BLaER1 (cell line): ENCODE results near the gene BST1.

Experiments
- H3K27ac ChIP-seq: shearing (Covaris generic); formaldehyde crosslinking; 2 replicates; pipeline ENCODE4 v1.8.1; 2022
- H3K27me3 ChIP-seq: shearing (Covaris generic); formaldehyde crosslinking; 2 replicates; pipeline ENCODE4 v1.8.1; 2022
- H3K36me3 ChIP-seq: shearing (Covaris generic); formaldehyde crosslinking; 2 replicates; pipeline ENCODE4 v1.8.1; 2022
- H3K4me1 ChIP-seq: shearing (Covaris generic); formaldehyde crosslinking; 2 replicates; pipeline ENCODE4 v1.8.1; 2022
- H3K4me2 ChIP-seq: shearing (Covaris generic); formaldehyde crosslinking; 2 replicates; pipeline ENCODE4 v1.8.1; 2022
- H3K4me3 ChIP-seq: shearing (Covaris generic); formaldehyde crosslinking; 2 replicates; pipeline ENCODE4 v1.8.1; 2022
- H3K9ac ChIP-seq: shearing (Covaris generic); formaldehyde crosslinking; 2 replicates; pipeline ENCODE4 v1.8.1; 2022
- H3K9me3 ChIP-seq: shearing (Covaris generic); formaldehyde crosslinking; 2 replicates; pipeline ENCODE4 v1.8.1; 2022
- H4K20me1 ChIP-seq: shearing (Covaris generic); formaldehyde crosslinking; 2 replicates; pipeline ENCODE4 v1.8.1; 2022
- Cebpa-rat ChIP-seq: shearing (Covaris generic); IDR thresholded peaks from 2 replicates; pipeline ENCODE4 v1.8.1; 2022

Gene BST1

GRCh38 chr4:15737255-15737654 lies 34.4 kb downstream of the BST1 start:
- H3K4me1 ChIP-seq = peaks cover 50% of the 10 kb centered on the region
- H3K9ac ChIP-seq = no peak overlapping the region
- no peaks in the 10 kb centered on the region for H3K27me3 ChIP-seq
- TF ChIP-seq Cebpa-rat = no peak
- H3K4me3 ChIP-seq = no peak overlapping the region
- peak overlapping the region; percentile 71; the same call in 1 of the 2 replicates for H3K4me2 ChIP-seq
- peaks cover 43% of the 10 kb centered on the region for H3K9me3 ChIP-seq
- H4K20me1 ChIP-seq = no peaks in the 10 kb centered on the region
- H3K27ac ChIP-seq = no peak overlapping the region
- H3K36me3 ChIP-seq = no peaks in the 10 kb centered on the region; the same call in 1 of the 2 replicates

GRCh38 chr4:15738877-15739276 lies 36.0 kb downstream of the BST1 start:
- Histone ChIP-seq H3K9me3 (peaks cover 43% of the 10 kb centered on the region), H3K9ac (no peak overlapping the region), H3K4me3 (no peak overlapping the region), H4K20me1 (no peaks in the 10 kb centered on the region), H3K4me2 (no peak overlapping the region), H3K27ac (no peak overlapping the region), H3K4me1 (peaks cover 51% of the 10 kb centered on the region), H3K27me3 (no peaks in the 10 kb centered on the region), H3K36me3 (no peaks in the 10 kb centered on the region; the same call in 1 of the 2 replicates)
- TF ChIP-seq Cebpa-rat = no peak

- no peak for TF ChIP-seq Cebpa-rat
- H3K4me3 ChIP-seq = no peak overlapping the region
- no peak overlapping the region for H3K4me2 ChIP-seq
- no peaks in the 10 kb centered on the region for H4K20me1 ChIP-seq
- no peak overlapping the region for H3K9ac ChIP-seq
- no peaks in the 10 kb centered on the region; the same call in 1 of the 2 replicates for H3K36me3 ChIP-seq
- H3K27ac ChIP-seq = no peak overlapping the region
- H3K4me1 ChIP-seq = peaks cover 31% of the 10 kb centered on the region
- peaks cover 54% of the 10 kb centered on the region for H3K9me3 ChIP-seq
- no peaks in the 10 kb centered on the region for H3K27me3 ChIP-seq
Measured at GRCh38 chr4:15740764-15741404, 38.0 kb downstream of the BST1 start.

DNA sequence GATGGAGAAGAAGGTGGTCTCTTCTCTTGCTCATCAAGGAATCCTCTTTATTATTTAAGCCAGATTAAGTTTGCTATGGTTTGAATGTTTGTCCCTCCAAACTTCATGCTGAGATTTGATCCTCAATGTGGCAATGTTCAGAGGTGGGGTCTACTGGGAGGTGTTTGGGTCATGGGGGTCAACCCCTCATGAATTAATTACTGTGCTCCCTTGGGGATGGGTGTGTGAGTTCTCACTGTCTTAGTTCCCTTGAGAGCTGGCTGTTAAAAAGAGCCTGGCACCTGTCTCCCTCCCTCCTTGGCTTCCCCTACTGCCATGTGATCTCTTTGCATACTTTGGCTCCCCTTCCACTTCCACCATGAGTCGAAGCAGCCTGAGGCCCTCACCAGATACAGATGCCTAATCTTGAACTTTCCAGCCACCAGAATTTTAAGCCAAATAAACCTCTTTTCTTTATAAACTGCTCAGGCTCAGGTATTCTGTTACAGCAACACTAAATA lies 39.3 kb downstream of the BST1 start:
- H3K9ac ChIP-seq = no peak overlapping the region
- no peaks in the 10 kb centered on the region for H4K20me1 ChIP-seq

GRCh38 chr4:15742637-15743036 lies 39.8 kb downstream of the BST1 start:
- no peak overlapping the region for H3K9ac ChIP-seq
- H3K27me3 ChIP-seq = no peaks in the 10 kb centered on the region
- no peaks in the 10 kb centered on the region for H4K20me1 ChIP-seq
- no peak for TF ChIP-seq Cebpa-rat
- H3K27ac ChIP-seq = no peak overlapping the region; the same call in 1 of the 2 replicates
- 0 out of 2 replicates have a peak overlapping the region, but pooled peaks have one; percentile 15 for H3K4me2 ChIP-seq
- H3K4me3 ChIP-seq = no peak overlapping the region
- H3K9me3 ChIP-seq = peaks cover 71% of the 10 kb centered on the region
- peaks cover 13% of the 10 kb centered on the region for H3K4me1 ChIP-seq
- no peaks in the 10 kb centered on the region; the same call in 1 of the 2 replicates for H3K36me3 ChIP-seq

More for the DNA sequence above, 39.3 kb downstream of the BST1 start:
- peaks cover 66% of the 10 kb centered on the region for H3K9me3 ChIP-seq
- no peak for TF ChIP-seq Cebpa-rat
- H3K4me2 ChIP-seq = peak overlapping the region; percentile 15; the same call in 1 of the 2 replicates
- peaks cover 18% of the 10 kb centered on the region for H3K4me1 ChIP-seq
- H3K4me3 ChIP-seq = no peak overlapping the region
- H3K27me3 ChIP-seq = no peaks in the 10 kb centered on the region
- no peak overlapping the region; the same call in 1 of the 2 replicates for H3K27ac ChIP-seq
- H3K36me3 ChIP-seq = no peaks in the 10 kb centered on the region; the same call in 1 of the 2 replicates

DNA sequence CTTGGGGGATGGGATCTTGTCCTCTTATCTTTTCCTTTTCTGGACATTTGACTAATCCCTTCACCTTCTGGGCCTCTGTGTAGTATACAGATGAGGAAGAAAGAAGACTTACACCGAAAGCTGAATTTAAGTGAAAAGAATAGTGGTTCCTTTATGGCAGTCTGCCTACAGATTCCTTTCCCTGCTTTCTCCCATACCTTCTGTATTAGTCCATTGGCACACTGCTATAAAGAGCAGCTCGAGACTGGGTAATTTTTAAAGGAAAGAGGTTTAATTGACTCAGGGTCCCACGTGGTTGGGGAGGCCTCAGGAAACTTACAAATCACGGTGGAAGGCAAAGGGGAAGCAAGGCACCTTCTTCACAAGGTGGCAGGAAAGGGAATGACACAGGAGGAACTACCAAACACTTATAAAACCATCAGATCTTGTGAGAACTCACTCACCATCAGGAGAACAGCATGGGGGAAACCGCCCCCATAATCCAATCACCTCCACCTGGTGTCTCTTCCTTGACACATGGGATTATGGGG lies 41.2 kb downstream of the BST1 start:
- Histone ChIP-seq H3K9me3 (peaks cover 83% of the 10 kb centered on the region), H3K27ac (no peak overlapping the region), H3K4me3 (no peak overlapping the region), H3K27me3 (no peaks in the 10 kb centered on the region), H3K4me1 (peaks cover 12% of the 10 kb centered on the region; the same call in 1 of the 2 replicates), H3K36me3 (no peaks in the 10 kb centered on the region; the same call in 1 of the 2 replicates), H3K4me2 (no peak overlapping the region), H4K20me1 (no peaks in the 10 kb centered on the region), H3K9ac (no peak overlapping the region)
- no peak for TF ChIP-seq Cebpa-rat

GRCh38 chr4:15746110-15746509 lies 43.2 kb downstream of the BST1 start:
- no peak overlapping the region for H3K27ac ChIP-seq
- H3K9ac ChIP-seq = no peak overlapping the region
- peaks cover 70% of the 10 kb centered on the region for H3K9me3 ChIP-seq
- no peak for TF ChIP-seq Cebpa-rat
- H3K4me3 ChIP-seq = no peak overlapping the region
- H3K36me3 ChIP-seq = no peaks in the 10 kb centered on the region; the same call in 1 of the 2 replicates
- no peak overlapping the region for H3K4me2 ChIP-seq
- peaks cover 12% of the 10 kb centered on the region; the same call in 1 of the 2 replicates for H3K4me1 ChIP-seq
- H4K20me1 ChIP-seq = no peaks in the 10 kb centered on the region
- H3K27me3 ChIP-seq = no peaks in the 10 kb centered on the region

GRCh38 chr4:15749001-15749400 lies 46.1 kb downstream of the BST1 start:
- TF ChIP-seq Cebpa-rat = no peak
- H3K4me2 ChIP-seq = no peak overlapping the region
- H3K9ac ChIP-seq = no peak overlapping the region
- H3K9me3 ChIP-seq = peaks cover 41% of the 10 kb centered on the region
- H3K36me3 ChIP-seq = no peaks in the 10 kb centered on the region
- H3K4me1 ChIP-seq = peaks cover 11% of the 10 kb centered on the region
- H3K4me3 ChIP-seq = no peak overlapping the region
- no peaks in the 10 kb centered on the region for H3K27me3 ChIP-seq
- no peaks in the 10 kb centered on the region for H4K20me1 ChIP-seq
- no peak overlapping the region for H3K27ac ChIP-seq

DNA sequence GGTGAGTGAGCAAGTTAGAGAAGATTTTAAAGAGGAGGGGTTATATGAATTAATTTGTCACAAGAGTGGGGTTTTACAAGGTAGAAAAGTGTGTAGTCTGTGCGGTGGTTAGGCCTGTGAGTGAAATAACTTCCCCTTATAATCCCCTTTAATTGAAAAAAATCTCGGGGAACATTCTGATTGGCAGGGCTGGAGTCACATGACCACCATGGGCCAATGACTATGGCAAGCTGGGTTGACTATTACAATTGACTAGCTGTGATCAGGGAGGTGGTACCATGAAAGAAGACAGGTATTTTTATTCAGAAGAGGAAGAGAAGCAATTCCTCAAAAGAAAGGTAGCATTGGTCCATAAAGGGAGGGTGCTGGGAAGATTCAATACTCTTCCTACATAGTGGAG lies 48.3 kb downstream of the BST1 start:
- H3K27ac ChIP-seq = no peak overlapping the region
- no peaks in the 10 kb centered on the region for H4K20me1 ChIP-seq
- H3K9ac ChIP-seq = no peak overlapping the region
- no peak overlapping the region for H3K4me3 ChIP-seq
- TF ChIP-seq Cebpa-rat = no peak
- H3K27me3 ChIP-seq = no peaks in the 10 kb centered on the region
- no peak overlapping the region for H3K4me2 ChIP-seq
- H3K36me3 ChIP-seq = no peaks in the 10 kb centered on the region
- peaks cover 32% of the 10 kb centered on the region for H3K4me1 ChIP-seq
- peaks cover 26% of the 10 kb centered on the region for H3K9me3 ChIP-seq

DNA sequence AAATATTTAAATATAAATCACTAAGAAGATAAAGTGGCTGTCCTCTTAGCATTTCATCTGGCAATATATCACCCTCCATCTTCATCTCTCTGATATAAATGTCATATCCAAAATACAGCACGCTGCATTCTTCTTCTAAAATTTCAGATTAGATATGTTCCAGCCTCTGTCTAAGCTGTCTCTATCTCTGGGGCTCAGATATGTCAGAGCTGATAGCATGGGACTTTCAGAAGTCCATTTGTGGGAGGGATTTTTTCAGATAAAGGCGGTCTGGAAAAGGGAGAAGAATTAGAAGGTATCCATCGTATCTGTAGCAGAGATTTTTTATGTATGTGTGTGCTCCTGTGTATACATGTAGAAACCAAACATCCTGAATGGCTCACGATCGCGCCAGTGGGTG lies 50.2 kb downstream of the BST1 start:
- peaks cover 8% of the 10 kb centered on the region; the same call in 1 of the 2 replicates for H3K9me3 ChIP-seq
- H3K27me3 ChIP-seq = no peaks in the 10 kb centered on the region
- no peaks in the 10 kb centered on the region for H3K36me3 ChIP-seq
- H4K20me1 ChIP-seq = no peaks in the 10 kb centered on the region
- H3K4me1 ChIP-seq = peaks cover 47% of the 10 kb centered on the region
- H3K9ac ChIP-seq = no peak overlapping the region
- peak overlapping the region; percentile 88 for H3K4me2 ChIP-seq
- no peak for TF ChIP-seq Cebpa-rat
- H3K27ac ChIP-seq = peak overlapping the region; percentile 86; the same call in 1 of the 2 replicates
- no peak overlapping the region for H3K4me3 ChIP-seq
